CD14-positive monocyte (primary cell): Measurements from ENCODE around the gene ANKRD13A. TPM values are rescaled to one million over a fixed set of nuclear protein-coding genes. Genes with fewer than 3 reads are reported as not detected.

Experiments
- DNase-seq, 3 donors: peaks; one replicate each; pipeline ENCODE4 v3.0.0-alpha.2; 2011 to 2022
- H2AFZ ChIP-seq: 2 replicates; pipeline ENCODE4 v1.6.0; 2012; ENCODE audit warnings: mild to moderate bottlenecking, low read depth, low read length, inconsistent platforms; ENCODE audit not compliant: insufficient read depth, poor library complexity, severe bottlenecking
- H3K27ac ChIP-seq, 2 donors: 1 replicate in 1 of 2; 2 replicates in 1 of 2; pipeline ENCODE4 v1.5.1; 2012 to 2013; ENCODE audit warnings: low read length in 2 of 2, control low read depth in 1 of 2, inconsistent platforms in 1 of 2, low read depth in 1 of 2, mild to moderate bottlenecking in 1 of 2
- H3K27me3 ChIP-seq, 2 donors: one replicate each; pipeline versions ENCODE4 v1.6.0 to v1.6.1; 2011 to 2013; ENCODE audit warnings: low read length in 2 of 2; ENCODE audit not compliant: control insufficient read depth in 2 of 2, insufficient read depth in 2 of 2
- H3K36me3 ChIP-seq, 2 donors: replicated peaks in 1 of 2; 1 replicate in 1 of 2; 2 replicates in 1 of 2; pipeline versions ENCODE4 v1.5.1 to v1.6.1; 2012 to 2013; ENCODE audit warnings: low read length in 2 of 2, control low read depth in 1 of 2, inconsistent platforms in 1 of 2, mild to moderate bottlenecking in 1 of 2; ENCODE audit not compliant: insufficient read depth in 2 of 2, control insufficient read depth in 1 of 2
- H3K4me1 ChIP-seq, 2 donors: 1 replicate in 1 of 2; 2 replicates in 1 of 2; pipeline versions ENCODE4 v1.5.1 to v1.6.1; 2012 to 2013; ENCODE audit warnings: low read length in 2 of 2, control low read depth in 1 of 2, inconsistent platforms in 1 of 2, mild to moderate bottlenecking in 1 of 2, moderate library complexity in 1 of 2; ENCODE audit not compliant: insufficient read depth in 2 of 2, control insufficient read depth in 1 of 2
- H3K4me2 ChIP-seq: replicated peaks from 2 replicates; pipeline ENCODE3; 2012; ENCODE audit warnings: low read length, moderate library complexity, mild to moderate bottlenecking; ENCODE audit not compliant: poor library complexity, severe bottlenecking; ENCODE audit errors: extremely low read depth
- H3K4me3 ChIP-seq, 3 experiments: fragments of 200-600 bp in 1 of 3; sonication (generic) in 1 of 3; replicated peaks in 1 of 3; 1 replicate in 2 of 3; 2 replicates in 1 of 3; pipeline ENCODE4 v1.5.1; 2011 to 2013; ENCODE audit warnings: low read length in 3 of 3, mild to moderate bottlenecking in 3 of 3, control low read depth in 2 of 3, low read depth in 2 of 3, inconsistent platforms in 1 of 3, moderate library complexity in 1 of 3
- H3K79me2 ChIP-seq: 2 replicates; pipeline ENCODE4 v1.6.0; 2012; ENCODE audit warnings: mild to moderate bottlenecking, control low read depth, inconsistent platforms, low read length, moderate library complexity; ENCODE audit not compliant: insufficient read depth
- H3K9ac ChIP-seq: 2 replicates; pipeline ENCODE4 v1.6.0; 2017; ENCODE audit warnings: low read length, mild to moderate bottlenecking; ENCODE audit not compliant: insufficient read depth, poor library complexity, severe bottlenecking
- H3K9me3 ChIP-seq, 2 donors: replicated peaks in 1 of 2; 1 replicate in 1 of 2; 2 replicates in 1 of 2; pipeline versions ENCODE4 v1.5.1 to v1.6.1; 2012 to 2013; ENCODE audit warnings: low read length in 2 of 2, control low read depth in 1 of 2; ENCODE audit not compliant: control insufficient read depth in 1 of 2, insufficient read depth in 1 of 2
- H4K20me1 ChIP-seq: 2 replicates; pipeline ENCODE4 v1.6.0; 2012; ENCODE audit warnings: mild to moderate bottlenecking, low read length, control low read depth, moderate library complexity; ENCODE audit not compliant: insufficient read depth
- H3K27ac Mint-ChIP-seq, 7 donors: one replicate each; pipeline ENCODE4 v1.8.0; 2020; ENCODE audit warnings: mild to moderate bottlenecking in 7 of 7, mixed read lengths in 7 of 7, moderate library complexity in 6 of 7, inconsistent platforms in 2 of 7
- H3K27me3 Mint-ChIP-seq, 3 donors: one replicate each; pipeline ENCODE4 v1.8.0; 2021 to 2022; ENCODE audit warnings: low read depth in 3 of 3, mild to moderate bottlenecking in 3 of 3, mixed read lengths in 3 of 3, moderate library complexity in 3 of 3, inconsistent platforms in 1 of 3
- H3K36me3 Mint-ChIP-seq, 2 donors: one replicate each; pipeline ENCODE4 v1.8.0; 2020; ENCODE audit warnings: mixed read lengths in 2 of 2, inconsistent platforms in 1 of 2, mild to moderate bottlenecking in 1 of 2
- H3K4me1 Mint-ChIP-seq: one replicate; pipeline ENCODE4 v1.8.0; 2020; ENCODE audit warnings: mild to moderate bottlenecking, mixed read lengths
- H3K4me3 Mint-ChIP-seq, 2 donors: one replicate each; pipeline ENCODE4 v1.8.0; 2020; ENCODE audit warnings: mild to moderate bottlenecking in 2 of 2, mixed read lengths in 2 of 2, moderate library complexity in 1 of 2
- H3K9me3 Mint-ChIP-seq, 7 donors: one replicate each; pipeline ENCODE4 v1.8.0; 2020 to 2022; ENCODE audit warnings: mixed read lengths in 7 of 7, mild to moderate bottlenecking in 6 of 7, moderate library complexity in 6 of 7, inconsistent platforms in 2 of 7
- CTCF ChIP-seq: fragments of 200-600 bp; IDR thresholded peaks from one replicate; pipeline ENCODE4 v1.8.0; 2022; ENCODE audit warnings: antibody characterized with exemption, mild to moderate bottlenecking
- WGBS: methylation state at CpG from one replicate; pipeline ENCODE4 v1.1.5; 2013; ENCODE audit warnings: missing lambda C conversion rate; ENCODE audit not compliant: insufficient coverage; 5-methylcytosine and 5-hydroxymethylcytosine counted together
- intact Hi-C, 2 donors: fragments of 100-400 bp; cut with micrococcal nuclease; formaldehyde crosslinking; loops; one replicate each; pipeline versions ENCODE4 v1.15.0 to v1.15.1; 2023
- polyA plus RNA-seq, 3 donors: library from polyadenylated mRNA; depleted of rRNA in 1 of 3; unstranded in 2 of 3; stranded (reverse) in 1 of 3; fragments of 300-500 nt in 2 of 3; fragments of >200 nt in 1 of 3; fragmentation: Illumina TruSeq in 2 of 3; gene quantifications; 1 replicate in 2 of 3; 2 replicates in 1 of 3; pipeline ENCODE4 v1.2.3, GENCODE V29; 2012 to 2021

Gene ANKRD13A
- polyA plus RNA-seq, 3 donors = 42.8 to 89.3 (median 46.8) TPM

GRCh38 chr12:110042264-110042663 lies 43.0 kb downstream of the ANKRD13A start:
- no peaks in the 10 kb centered on the region for H3K27me3 Mint-ChIP-seq
- peaks cover 34% of the 10 kb centered on the region for H3K4me1 Mint-ChIP-seq
- peak overlapping the region in 1 of 2 donors; percentile 21 for H3K27ac ChIP-seq
- H3K4me1 ChIP-seq = peaks cover 25 to 28% of the 10 kb centered on the region in 2 donors
- H3K79me2 ChIP-seq = peaks cover 39% of the 10 kb centered on the region
- H3K4me2 ChIP-seq = no peak overlapping the region
- intact Hi-C loops = loop anchor here in 1 of 2 donors (10.0 kb wide), 1 partner anchor 83 kb away; the partner anchor contains the start of gene IFT81
- no peak overlapping the region for H3K4me3 Mint-ChIP-seq
- no peak overlapping the region for H2AFZ ChIP-seq
- H3K27ac Mint-ChIP-seq = peak overlapping the region in 2 of 7 donors; percentile 39 to 42
- H3K9ac ChIP-seq = no peak overlapping the region
- TF ChIP-seq CTCF = no peak
- peaks cover 46% of the 10 kb centered on the region for H4K20me1 ChIP-seq
- H3K4me3 ChIP-seq = no peak overlapping the region
- no peaks in the 10 kb centered on the region for H3K9me3 ChIP-seq
- no peaks in the 10 kb centered on the region for H3K27me3 ChIP-seq
- no peak for DNase-seq
- WGBS = 96% methylated on average over 3 of the region's 3 CpGs
- H3K36me3 Mint-ChIP-seq = peaks cover 37 to 42% of the 10 kb centered on the region in 2 donors
- peaks cover 30 to 42% of the 10 kb centered on the region in 2 donors for H3K36me3 ChIP-seq
- H3K9me3 Mint-ChIP-seq = no peaks in the 10 kb centered on the region

GRCh38 chr12:110046451-110047187 lies 47.4 kb downstream of the ANKRD13A start:
- intact Hi-C loops = loop anchor here in 1 of 2 donors (10.0 kb wide), 1 partner anchor 78 kb away; the partner anchor contains the start of gene IFT81
- Mint-ChIP-seq H3K4me1 (peaks cover 35% of the 10 kb centered on the region), H3K27ac (peak overlapping the region in 2 of 7 donors; percentile 10 to 45)

More at GRCh38 chr12:110046451-110047187, 47.4 kb downstream of the ANKRD13A start:
- H3K4me1 ChIP-seq = peaks cover 29 to 30% of the 10 kb centered on the region in 2 donors
- no peak overlapping the region for H3K4me3 ChIP-seq
- peak overlapping the region; percentile 85 for H3K4me2 ChIP-seq
- H3K36me3 ChIP-seq = peaks cover 9 to 10% of the 10 kb centered on the region in 2 donors
- DNase-seq = no peak
- Mint-ChIP-seq H3K36me3 (peaks cover 12 to 19% of the 10 kb centered on the region in 2 donors), H3K27me3 (no peaks in the 10 kb centered on the region), H3K9me3 (no peaks in the 10 kb centered on the region), H3K4me3 (no peak overlapping the region)
- H3K27ac ChIP-seq = peak overlapping the region in 1 of 2 donors; percentile 31
- WGBS = no CpG with 5 or more reads among the region's 8 CpGs
- no peaks in the 10 kb centered on the region for H3K9me3 ChIP-seq
- peaks cover 42% of the 10 kb centered on the region for H3K79me2 ChIP-seq
- H2AFZ ChIP-seq = no peak overlapping the region
- H3K27me3 ChIP-seq = no peaks in the 10 kb centered on the region
- no peak for TF ChIP-seq CTCF
- H3K9ac ChIP-seq = no peak overlapping the region
- peaks cover 22% of the 10 kb centered on the region for H4K20me1 ChIP-seq
